Caco-2 (cell line): Measurements from ENCODE around the gene TRPM1. TPM values are rescaled to one million over a fixed set of nuclear protein-coding genes. Genes with fewer than 3 reads are reported as not detected.

Experiments used
- BruUV-seq: library from RNA; stranded (reverse); fragments of 400-500 nt; replicated peaks from 2 replicates; lab custom pipeline; 2021; lab: Mats Ljungman, UMichigan
- CTCF ChIA-PET: fragments of 300-600 bp; sonication (Branson Sonifier 250); formaldehyde crosslinking; loops from one replicate; lab custom pipeline; 2022; ENCODE audit warnings: antibody characterized with exemption; lab: Charles Lee
- POLR2A ChIA-PET: fragments of 300-600 bp; sonication (Branson Sonifier 250); formaldehyde crosslinking; loops from one replicate; lab custom pipeline; 2022; ENCODE audit warnings: antibody characterized with exemption; lab: Charles Lee
- DNase-seq, 2 experiments: peaks; one replicate each; pipeline versions ENCODE4 v3.0.0 to v3.0.0-alpha.2; 2020 to 2022
- H3K27me3 ChIP-seq: replicated peaks from 2 replicates; pipeline ENCODE4 v1.6.0; 2011; ENCODE audit warnings: low read length; ENCODE audit not compliant: control insufficient read depth, insufficient read depth
- H3K36me3 ChIP-seq: 2 replicates; pipeline ENCODE4 v1.5.1; 2011; ENCODE audit warnings: low read length; ENCODE audit not compliant: control insufficient read depth, insufficient read depth
- H3K4me1 ChIP-seq: fragments of 250-450 bp; sonication (Bioruptor Pico); 2 replicates; pipeline ENCODE4 v1.5.1; 2020; ENCODE audit warnings: mild to moderate bottlenecking
- H3K4me3 ChIP-seq: 2 replicates; pipeline ENCODE4 v1.5.1; 2011; ENCODE audit warnings: low read depth, mild to moderate bottlenecking, control low read depth, low read length
- H3K9me3 ChIP-seq: fragments of 250-450 bp; sonication (Bioruptor Pico); 2 replicates; pipeline ENCODE4 v1.5.1; 2020; ENCODE audit warnings: mild to moderate bottlenecking, moderate library complexity
- H3K27ac Mint-ChIP-seq: one replicate; pipeline ENCODE4 v1.8.0; 2022; ENCODE audit warnings: mixed read lengths; ENCODE audit not compliant: unreplicated experiment
- H3K27me3 Mint-ChIP-seq: one replicate; pipeline ENCODE4 v1.8.0; 2022; ENCODE audit warnings: mixed read lengths; ENCODE audit not compliant: insufficient read depth, unreplicated experiment
- H3K36me3 Mint-ChIP-seq: one replicate; pipeline ENCODE4 v1.8.0; 2022; ENCODE audit warnings: mild to moderate bottlenecking, mixed read lengths; ENCODE audit not compliant: insufficient read depth, unreplicated experiment
- H3K4me1 Mint-ChIP-seq: one replicate; pipeline ENCODE4 v1.8.0; 2022; ENCODE audit warnings: low read depth, mixed read lengths; ENCODE audit not compliant: unreplicated experiment
- H3K4me3 Mint-ChIP-seq: one replicate; pipeline ENCODE4 v1.8.0; 2022; ENCODE audit warnings: mild to moderate bottlenecking, moderate library complexity, mixed read lengths; ENCODE audit not compliant: unreplicated experiment
- H3K9me3 Mint-ChIP-seq: one replicate; pipeline ENCODE4 v1.8.0; 2022; ENCODE audit warnings: mixed read lengths; ENCODE audit not compliant: unreplicated experiment
- intact Hi-C: fragments of 100-400 bp; cut with micrococcal nuclease; formaldehyde crosslinking; loops from one replicate; pipeline ENCODE4 v1.10.0; 2022; ENCODE audit not compliant: unreplicated experiment
- total RNA-seq: library from RNA; stranded (reverse); gene quantifications from 2 replicates; pipeline ENCODE4 v1.2.3, GENCODE V29; 2022
- TF ChIP-seq, protein P1 (sequence below), 2 experiments: fragments of 200-600 bp in 1 of 2; IDR thresholded peaks; 1 replicate in 1 of 2; 2 replicates in 1 of 2; pipeline versions ENCODE4 v1.5.1 to v1.8.0; 2011 to 2022; ENCODE audit warnings: antibody characterized with exemption in 1 of 2, control low read depth in 1 of 2, inconsistent platforms in 1 of 2, low read depth in 1 of 2, low read length in 1 of 2, mild to moderate bottlenecking in 1 of 2, moderate library complexity in 1 of 2; ENCODE audit not compliant: insufficient read depth in 1 of 2, severe bottlenecking in 1 of 2, unreplicated experiment in 1 of 2

The TRPM1 gene
- total RNA-seq, 1 experiment from 2014 or later: not detected

DNA sequence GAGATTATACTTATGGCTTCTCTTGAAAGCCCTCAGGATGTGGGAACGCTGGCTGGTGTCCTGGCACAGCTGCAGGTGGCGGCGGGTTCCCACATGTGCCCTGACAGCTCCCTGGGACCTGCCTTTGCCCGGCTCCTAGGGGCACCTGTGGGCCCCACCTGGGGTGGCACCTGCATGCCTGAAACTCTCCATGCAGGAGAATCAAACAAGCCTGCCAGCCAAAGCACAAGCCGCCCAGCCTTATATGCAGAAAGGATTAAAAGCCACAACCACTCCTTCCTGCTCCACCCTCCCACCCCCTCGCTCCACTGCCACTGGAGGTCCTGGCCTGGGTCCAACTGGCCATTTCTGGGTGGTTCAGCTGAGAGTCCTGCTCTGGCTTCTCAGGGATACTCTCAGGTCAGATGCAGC is 18.1 kb downstream of the TRPM1 start:
- Histone ChIP-seq H3K36me3 (no peaks in the 10 kb centered on the region), H3K4me1 (no peaks in the 10 kb centered on the region; the same call in 1 of the 2 replicates), H3K9me3 (no peaks in the 10 kb centered on the region), H3K4me3 (no peak overlapping the region), H3K27me3 (no peaks in the 10 kb centered on the region)
- DNase-seq: no peak
- Mint-ChIP-seq H3K4me3 (no peak overlapping the region), H3K27ac (no peak overlapping the region), H3K9me3 (no peaks in the 10 kb centered on the region), H3K4me1 (peaks cover 5% of the 10 kb centered on the region), H3K36me3 (no peaks in the 10 kb centered on the region), H3K27me3 (no peaks in the 10 kb centered on the region)
- TF ChIP-seq, protein P1, sequence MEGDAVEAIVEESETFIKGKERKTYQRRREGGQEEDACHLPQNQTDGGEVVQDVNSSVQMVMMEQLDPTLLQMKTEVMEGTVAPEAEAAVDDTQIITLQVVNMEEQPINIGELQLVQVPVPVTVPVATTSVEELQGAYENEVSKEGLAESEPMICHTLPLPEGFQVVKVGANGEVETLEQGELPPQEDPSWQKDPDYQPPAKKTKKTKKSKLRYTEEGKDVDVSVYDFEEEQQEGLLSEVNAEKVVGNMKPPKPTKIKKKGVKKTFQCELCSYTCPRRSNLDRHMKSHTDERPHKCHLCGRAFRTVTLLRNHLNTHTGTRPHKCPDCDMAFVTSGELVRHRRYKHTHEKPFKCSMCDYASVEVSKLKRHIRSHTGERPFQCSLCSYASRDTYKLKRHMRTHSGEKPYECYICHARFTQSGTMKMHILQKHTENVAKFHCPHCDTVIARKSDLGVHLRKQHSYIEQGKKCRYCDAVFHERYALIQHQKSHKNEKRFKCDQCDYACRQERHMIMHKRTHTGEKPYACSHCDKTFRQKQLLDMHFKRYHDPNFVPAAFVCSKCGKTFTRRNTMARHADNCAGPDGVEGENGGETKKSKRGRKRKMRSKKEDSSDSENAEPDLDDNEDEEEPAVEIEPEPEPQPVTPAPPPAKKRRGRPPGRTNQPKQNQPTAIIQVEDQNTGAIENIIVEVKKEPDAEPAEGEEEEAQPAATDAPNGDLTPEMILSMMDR (IDR thresholded peaks at IDR 0.05; ENCODE audit: insufficient read depth in 1 of 2, low read depth in 1 of 2, low read length in 1 of 2, severe bottlenecking in 1 of 2, unreplicated experiment in 1 of 2): no peak
- ChIA-PET CTCF (no interaction called here), POLR2A (no interaction called here)
- intact Hi-C loops: no loop called here
- BruUV-seq: no TSS peak

- CTCF ChIA-PET: no interaction called here
- no TSS peak for BruUV-seq
Measured at GRCh38 chr15:31082771-31083369, 18.7 kb downstream of the TRPM1 start.

GRCh38 chr15:31081588-31082250 is 19.8 kb downstream of the TRPM1 start:
- Histone ChIP-seq H3K4me3 (no peak overlapping the region), H3K9me3 (no peaks in the 10 kb centered on the region), H3K36me3 (no peaks in the 10 kb centered on the region), H3K27me3 (no peaks in the 10 kb centered on the region), H3K4me1 (peaks cover 10% of the 10 kb centered on the region)
- BruUV-seq: no TSS peak
- ChIA-PET POLR2A (no interaction called here), CTCF (no interaction called here)
- no peak overlapping the region for H3K27ac Mint-ChIP-seq
- TF ChIP-seq, protein P1 (IDR thresholded peaks at IDR 0.05; ENCODE audit: insufficient read depth in 1 of 2, low read depth in 1 of 2, low read length in 1 of 2, severe bottlenecking in 1 of 2, unreplicated experiment in 1 of 2): no peak
- H3K36me3 Mint-ChIP-seq: no peaks in the 10 kb centered on the region
- no peaks in the 10 kb centered on the region for H3K9me3 Mint-ChIP-seq
- H3K4me3 Mint-ChIP-seq: no peak overlapping the region
- no peaks in the 10 kb centered on the region for H3K27me3 Mint-ChIP-seq
- intact Hi-C loops: no loop called here
- peaks cover 18% of the 10 kb centered on the region for H3K4me1 Mint-ChIP-seq
- no peak for DNase-seq

More at GRCh38 chr15:31082771-31083369, 18.7 kb downstream of the TRPM1 start:
- TF ChIP-seq, protein P1 (IDR thresholded peaks at IDR 0.05; ENCODE audit: insufficient read depth in 1 of 2, low read depth in 1 of 2, low read length in 1 of 2, severe bottlenecking in 1 of 2, unreplicated experiment in 1 of 2): no peak
- Histone ChIP-seq H3K27me3 (no peaks in the 10 kb centered on the region), H3K36me3 (no peaks in the 10 kb centered on the region), H3K4me3 (no peak overlapping the region), H3K9me3 (no peaks in the 10 kb centered on the region), H3K4me1 (no peaks in the 10 kb centered on the region; the same call in 1 of the 2 replicates)
- H3K27me3 Mint-ChIP-seq: no peaks in the 10 kb centered on the region
- no peak overlapping the region for H3K27ac Mint-ChIP-seq
- H3K4me1 Mint-ChIP-seq: peaks cover 7% of the 10 kb centered on the region
- DNase-seq: no peak
- H3K9me3 Mint-ChIP-seq: no peaks in the 10 kb centered on the region
- POLR2A ChIA-PET: no interaction called here
- intact Hi-C loops: no loop called here
- H3K36me3 Mint-ChIP-seq: no peaks in the 10 kb centered on the region
- no peak overlapping the region for H3K4me3 Mint-ChIP-seq
